ENCODE results near the gene PHF10.
"Not testable (repeated sequence)": the region's sequence is repeated elsewhere in the genome, so short reads cannot be mapped to it uniquely, and the experiment has no call there.

The PHF10 gene

GRCh38 chr6:169724494-169725124 is at the start of gene PHF10:
Gene PHF10 (minus strand): TSS chr6:169724500. CDS start chr6:169723931, 569 bp downstream.
- H3K27me3 ChIP-seq (ENCODE audit: insufficient read depth, low read length, poor library complexity) = no peaks in the 10 kb centered on the region
- peaks cover 39% of the 10 kb centered on the region for H3K4me1 ChIP-seq (ENCODE audit: insufficient read depth, low read length)
- H3K9ac ChIP-seq (ENCODE audit: low read depth, low read length) = peak within 1 kb of the TSS; percentile 84
- ATAC-seq (ENCODE audit: insufficient read depth, low read depth) = peak; percentile 77
- H2AFZ ChIP-seq (ENCODE audit: low read depth, low read length) = peak within 1 kb of the TSS; percentile 83
- H3K9me3 ChIP-seq (ENCODE audit: insufficient read depth, low read length, severe bottlenecking) = no peaks in the 10 kb centered on the region
- H4K20me1 ChIP-seq (ENCODE audit: insufficient read depth, low read length) = peaks cover 18% of the 10 kb centered on the region
- H3K36me3 ChIP-seq (ENCODE audit: insufficient read depth, low read length) = no peaks in the 10 kb centered on the region; the same call in none of the 2 replicates
- H3K4me2 ChIP-seq (ENCODE audit: insufficient read depth, low read length) = peak within 1 kb of the TSS; percentile 91
- peaks cover 41% of the 10 kb centered on the region for H3K79me2 ChIP-seq (ENCODE audit: insufficient read depth, low read length)
- TF ChIP-seq EZH2 (IDR thresholded peaks at IDR 0.05; ENCODE audit: borderline replicate concordance, low read depth, low read length, severe bottlenecking) = no peak
- TF ChIP-seq, protein P1, sequence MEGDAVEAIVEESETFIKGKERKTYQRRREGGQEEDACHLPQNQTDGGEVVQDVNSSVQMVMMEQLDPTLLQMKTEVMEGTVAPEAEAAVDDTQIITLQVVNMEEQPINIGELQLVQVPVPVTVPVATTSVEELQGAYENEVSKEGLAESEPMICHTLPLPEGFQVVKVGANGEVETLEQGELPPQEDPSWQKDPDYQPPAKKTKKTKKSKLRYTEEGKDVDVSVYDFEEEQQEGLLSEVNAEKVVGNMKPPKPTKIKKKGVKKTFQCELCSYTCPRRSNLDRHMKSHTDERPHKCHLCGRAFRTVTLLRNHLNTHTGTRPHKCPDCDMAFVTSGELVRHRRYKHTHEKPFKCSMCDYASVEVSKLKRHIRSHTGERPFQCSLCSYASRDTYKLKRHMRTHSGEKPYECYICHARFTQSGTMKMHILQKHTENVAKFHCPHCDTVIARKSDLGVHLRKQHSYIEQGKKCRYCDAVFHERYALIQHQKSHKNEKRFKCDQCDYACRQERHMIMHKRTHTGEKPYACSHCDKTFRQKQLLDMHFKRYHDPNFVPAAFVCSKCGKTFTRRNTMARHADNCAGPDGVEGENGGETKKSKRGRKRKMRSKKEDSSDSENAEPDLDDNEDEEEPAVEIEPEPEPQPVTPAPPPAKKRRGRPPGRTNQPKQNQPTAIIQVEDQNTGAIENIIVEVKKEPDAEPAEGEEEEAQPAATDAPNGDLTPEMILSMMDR (IDR thresholded peaks at IDR 0.05; ENCODE audit: borderline replicate concordance, extremely low read depth, low read length, poor library complexity, severe bottlenecking) = no peak
- peak within 1 kb of the TSS; percentile 81 for H3K27ac ChIP-seq (ENCODE audit: low read length)
- peak within 1 kb of the TSS; percentile 48 to 74 for H3K4me3 ChIP-seq (ENCODE audit: low read depth in 1 of 2, low read length in 2 of 2)
- peak; percentile 85 for DNase-seq

- TF ChIP-seq, protein P1 (IDR thresholded peaks at IDR 0.05; ENCODE audit: borderline replicate concordance, extremely low read depth, low read length, poor library complexity, severe bottlenecking) = no peak
- no peak for TF ChIP-seq EZH2 (IDR thresholded peaks at IDR 0.05; ENCODE audit: borderline replicate concordance, low read depth, low read length, severe bottlenecking)
- no peak overlapping the region for H2AFZ ChIP-seq (ENCODE audit: low read depth, low read length)
- H3K79me2 ChIP-seq (ENCODE audit: insufficient read depth, low read length) = no peaks in the 10 kb centered on the region
- no peak for ATAC-seq (ENCODE audit: insufficient read depth, low read depth)
- H3K27me3 ChIP-seq (ENCODE audit: insufficient read depth, low read length, poor library complexity) = no peaks in the 10 kb centered on the region
- DNase-seq = no peak
- peaks cover 72% of the 10 kb centered on the region for H3K36me3 ChIP-seq (ENCODE audit: insufficient read depth, low read length)
- no peak overlapping the region for H3K4me2 ChIP-seq (ENCODE audit: insufficient read depth, low read length)
- no peak overlapping the region for H3K9ac ChIP-seq (ENCODE audit: low read depth, low read length)
- no peaks in the 10 kb centered on the region for H3K4me1 ChIP-seq (ENCODE audit: insufficient read depth, low read length)
- H3K4me3 ChIP-seq (ENCODE audit: low read depth in 1 of 2, low read length in 2 of 2) = no peak overlapping the region
- H3K9me3 ChIP-seq (ENCODE audit: insufficient read depth, low read length, severe bottlenecking) = no peaks in the 10 kb centered on the region
- H4K20me1 ChIP-seq (ENCODE audit: insufficient read depth, low read length) = no peaks in the 10 kb centered on the region
- H3K27ac ChIP-seq (ENCODE audit: low read length) = no peak overlapping the region
Observed at GRCh38 chr6:169766921-169767736, 42.8 kb upstream of the PHF10 start.

DNA sequence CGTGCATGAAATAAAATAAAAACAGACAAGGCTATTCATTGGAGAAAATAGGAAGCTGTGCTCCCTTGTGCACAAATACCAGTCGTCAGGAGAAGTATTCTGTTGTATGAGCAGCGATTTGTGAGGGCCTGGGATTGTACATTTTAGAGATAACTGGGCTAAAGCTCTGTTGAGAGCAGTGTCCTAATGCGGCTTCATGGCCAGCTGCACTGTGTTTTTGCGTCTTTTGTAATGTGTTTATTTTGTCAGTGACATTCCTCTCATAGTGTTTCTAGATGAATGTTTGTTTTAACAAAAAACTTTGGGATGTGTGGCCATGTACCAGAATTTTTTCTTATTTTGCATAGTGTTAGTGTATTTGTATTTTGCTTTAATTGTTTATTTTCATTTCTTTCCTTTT is 41.9 kb upstream of the PHF10 start:
- Histone ChIP-seq H3K4me3 (ENCODE audit: low read depth in 1 of 2, low read length in 2 of 2) (no peak overlapping the region), H3K9ac (ENCODE audit: low read depth, low read length) (no peak overlapping the region), H3K4me1 (ENCODE audit: insufficient read depth, low read length) (no peaks in the 10 kb centered on the region), H2AFZ (ENCODE audit: low read depth, low read length) (no peak overlapping the region), H3K36me3 (ENCODE audit: insufficient read depth, low read length) (peaks cover 70% of the 10 kb centered on the region), H3K27me3 (ENCODE audit: insufficient read depth, low read length, poor library complexity) (no peaks in the 10 kb centered on the region), H3K79me2 (ENCODE audit: insufficient read depth, low read length) (no peaks in the 10 kb centered on the region), H3K4me2 (ENCODE audit: insufficient read depth, low read length) (no peak overlapping the region), H4K20me1 (ENCODE audit: insufficient read depth, low read length) (no peaks in the 10 kb centered on the region), H3K27ac (ENCODE audit: low read length) (no peak overlapping the region), H3K9me3 (ENCODE audit: insufficient read depth, low read length, severe bottlenecking) (no peaks in the 10 kb centered on the region)
- ATAC-seq (ENCODE audit: insufficient read depth, low read depth) (no peak), DNase-seq (no peak)
- TF ChIP-seq, protein P1 (IDR thresholded peaks at IDR 0.05; ENCODE audit: borderline replicate concordance, extremely low read depth, low read length, poor library complexity, severe bottlenecking) = no peak
- TF ChIP-seq EZH2 (IDR thresholded peaks at IDR 0.05; ENCODE audit: borderline replicate concordance, low read depth, low read length, severe bottlenecking) = no peak

- not testable (repeated sequence) for H3K27ac ChIP-seq (ENCODE audit: low read length); H3K4me1 ChIP-seq (ENCODE audit: insufficient read depth, low read length); H3K9me3 ChIP-seq (ENCODE audit: insufficient read depth, low read length, severe bottlenecking); H2AFZ ChIP-seq (ENCODE audit: low read depth, low read length); H3K79me2 ChIP-seq (ENCODE audit: insufficient read depth, low read length); H4K20me1 ChIP-seq (ENCODE audit: insufficient read depth, low read length); H3K9ac ChIP-seq (ENCODE audit: low read depth, low read length); H3K27me3 ChIP-seq (ENCODE audit: insufficient read depth, low read length, poor library complexity); ATAC-seq (ENCODE audit: insufficient read depth, low read depth); DNase-seq; H3K4me2 ChIP-seq (ENCODE audit: insufficient read depth, low read length); H3K4me3 ChIP-seq (ENCODE audit: low read depth in 1 of 2, low read length in 2 of 2)
- peaks cover 75% of the 10 kb centered on the region for H3K36me3 ChIP-seq (ENCODE audit: insufficient read depth, low read length)
Observed at GRCh38 chr6:169765789-169766188, 41.5 kb upstream of the PHF10 start.
